Ectodermal cell (in vitro differentiated cells): ENCODE results near the gene CENPB.
A peak's percentile ranks its signal among the peaks of the same experiment; 100 is the strongest.

ENCODE experiments used
- H3K27ac ChIP-seq: 2 replicates; pipeline ENCODE4 v1.7.0; 2013; ENCODE audit warnings: mild to moderate bottlenecking, low read depth, low read length; ENCODE audit not compliant: insufficient read depth, poor library complexity, severe bottlenecking
- H3K27me3 ChIP-seq: 2 replicates; pipeline ENCODE4 v1.7.0; 2013; ENCODE audit warnings: mild to moderate bottlenecking, low read length; ENCODE audit not compliant: insufficient read depth, control insufficient read depth, poor library complexity, severe bottlenecking
- H3K36me3 ChIP-seq: one replicate; pipeline ENCODE4 v1.7.0; 2013; ENCODE audit warnings: low read length; ENCODE audit not compliant: control insufficient read depth, insufficient read depth
- H3K4me1 ChIP-seq: one replicate; pipeline ENCODE4 v1.7.0; 2013; ENCODE audit warnings: low read length; ENCODE audit not compliant: control insufficient read depth, insufficient read depth
- H3K4me3 ChIP-seq: 2 replicates; pipeline ENCODE4 v1.7.0; 2013; ENCODE audit warnings: low read depth, low read length, control low read depth; ENCODE audit not compliant: insufficient read depth
- H3K9me3 ChIP-seq: 2 replicates; pipeline ENCODE4 v1.7.0; 2013; ENCODE audit warnings: mild to moderate bottlenecking, low read length, moderate library complexity; ENCODE audit not compliant: control insufficient read depth
- WGBS, 2 experiments: methylation state at CpG; one replicate each; pipeline ENCODE4 v1.1.7; 2013; ENCODE audit warnings: missing lambda C conversion rate in 2 of 2; 5-methylcytosine and 5-hydroxymethylcytosine counted together

The CENPB gene

DNA sequence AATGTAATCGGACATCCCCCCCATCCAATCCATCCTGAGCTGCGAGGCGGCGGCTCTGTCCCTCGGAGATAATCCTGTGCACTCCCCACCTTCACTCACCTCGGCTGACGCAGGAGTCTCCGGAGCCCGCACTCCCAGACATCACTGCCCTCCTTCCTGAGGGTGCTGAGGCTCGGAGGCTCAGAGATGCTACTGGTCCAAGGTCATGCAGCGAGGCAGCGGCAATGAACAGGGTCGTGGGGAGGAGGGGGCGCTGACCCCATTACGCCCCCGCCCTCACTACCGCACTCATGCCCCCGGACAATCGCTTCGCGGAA is 19.5 kb downstream of the CENPB start:
- Histone ChIP-seq H3K9me3 (no peaks in the 10 kb centered on the region), H3K36me3 (no peaks in the 10 kb centered on the region), H3K27me3 (peaks cover 7% of the 10 kb centered on the region), H3K27ac (no peak overlapping the region), H3K4me3 (peak overlapping the region; percentile 79), H3K4me1 (peaks cover 15% of the 10 kb centered on the region)
- WGBS, 2 experiments = 1 to 2% methylated on average over 21 of the region's 21 CpGs

- no peaks in the 10 kb centered on the region for H3K36me3 ChIP-seq
- no peaks in the 10 kb centered on the region for H3K9me3 ChIP-seq
- H3K4me3 ChIP-seq = peak overlapping the region; percentile 79
- H3K4me1 ChIP-seq = peaks cover 15% of the 10 kb centered on the region
- H3K27ac ChIP-seq = no peak overlapping the region
- WGBS, 2 experiments = 37 to 39% methylated on average over 9 of the region's 9 CpGs
- peaks cover 4% of the 10 kb centered on the region for H3K27me3 ChIP-seq
Measured at GRCh38 chr20:3766422-3767109, 20.0 kb downstream of the CENPB start.

- Histone ChIP-seq H3K9me3 (no peaks in the 10 kb centered on the region), H3K27ac (no peak overlapping the region), H3K4me1 (peaks cover 18% of the 10 kb centered on the region), H3K36me3 (no peaks in the 10 kb centered on the region), H3K27me3 (peaks cover 3% of the 10 kb centered on the region), H3K4me3 (no peak overlapping the region)
- WGBS, 2 experiments = 91 to 93% methylated on average over 3 of the region's 3 CpGs
Measured at GRCh38 chr20:3765171-3765882, 21.2 kb downstream of the CENPB start.

DNA sequence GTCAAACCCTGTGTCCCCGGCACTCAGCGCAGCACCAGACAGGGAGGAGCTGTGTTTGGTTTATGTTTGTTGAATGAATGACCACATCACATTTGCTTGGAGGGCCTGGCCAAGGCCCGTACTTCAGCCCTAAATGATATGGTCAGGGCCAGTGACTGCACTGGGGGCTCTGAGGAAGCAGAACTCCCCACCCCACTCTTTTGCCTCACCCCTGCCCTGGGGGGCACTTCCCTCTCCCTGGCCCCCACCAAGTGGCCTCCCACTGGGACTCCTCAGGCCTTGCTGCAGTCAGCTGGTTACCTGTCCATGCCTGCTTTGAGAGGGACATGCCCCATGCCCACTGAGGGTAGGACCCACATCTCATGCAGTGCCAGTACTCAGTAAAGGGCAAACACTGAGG is 21.9 kb downstream of the CENPB start:
- no peaks in the 10 kb centered on the region for H3K27me3 ChIP-seq
- H3K4me1 ChIP-seq = peaks cover 21% of the 10 kb centered on the region
- H3K27ac ChIP-seq = no peak overlapping the region
- no peaks in the 10 kb centered on the region for H3K36me3 ChIP-seq
- H3K4me3 ChIP-seq = no peak overlapping the region
- no peaks in the 10 kb centered on the region for H3K9me3 ChIP-seq
- 90 to 92% methylated on average over 3 of the region's 3 CpGs for WGBS, 2 experiments

DNA sequence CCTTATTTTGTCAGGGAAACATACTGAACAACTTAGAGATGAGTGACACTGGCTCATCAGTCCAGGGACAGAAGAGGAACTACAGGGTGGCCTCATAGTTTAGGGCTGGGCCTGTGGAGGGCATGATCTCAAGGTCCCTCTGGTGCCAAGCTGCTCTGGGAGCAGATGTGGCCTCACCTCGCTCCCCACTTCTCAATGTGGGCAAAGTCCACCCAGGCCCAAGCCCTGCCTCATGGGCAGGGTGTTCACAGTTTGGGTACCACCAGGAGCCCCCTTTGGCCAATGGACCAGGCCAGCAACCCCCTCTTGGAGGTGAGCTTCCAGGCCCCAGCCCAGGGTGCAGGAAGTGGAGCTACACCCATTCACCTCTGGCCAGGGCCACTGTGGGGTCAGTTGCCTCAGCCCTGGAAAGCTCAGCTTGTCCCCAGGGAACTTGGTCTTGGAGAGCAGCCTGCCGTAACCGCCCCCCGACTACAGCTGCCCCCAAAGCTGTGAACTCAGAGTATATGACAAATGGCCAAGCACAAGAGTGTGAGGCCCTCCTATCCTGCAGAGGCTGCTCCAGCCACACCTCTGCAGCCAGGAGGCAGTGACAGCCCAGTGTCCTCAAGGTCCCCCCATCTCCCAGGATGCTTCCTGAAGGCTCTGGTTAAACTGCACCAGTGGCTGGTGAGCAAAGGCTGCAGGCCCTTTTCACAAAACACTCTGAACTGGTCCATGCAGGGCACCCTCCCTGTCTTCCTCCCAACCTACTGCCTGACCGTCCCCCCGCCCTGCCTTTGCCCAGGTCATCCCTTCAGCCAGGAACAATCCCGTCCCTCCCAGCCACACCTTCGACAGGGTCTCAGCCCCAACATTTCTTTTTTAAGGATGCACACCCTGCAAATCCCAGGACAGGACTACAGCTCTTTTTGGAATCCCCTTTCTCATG is 22.6 kb downstream of the CENPB start:
- no peaks in the 10 kb centered on the region for H3K9me3 ChIP-seq
- H3K27ac ChIP-seq = no peak overlapping the region
- H3K36me3 ChIP-seq = no peaks in the 10 kb centered on the region
- H3K4me1 ChIP-seq = peaks cover 16% of the 10 kb centered on the region
- WGBS, 2 experiments = 95 to 96% methylated on average over 8 of the region's 8 CpGs
- H3K4me3 ChIP-seq = no peak overlapping the region
- no peaks in the 10 kb centered on the region for H3K27me3 ChIP-seq

GRCh38 chr20:3760655-3761348 is 25.7 kb downstream of the CENPB start:
- no peaks in the 10 kb centered on the region for H3K27me3 ChIP-seq
- H3K27ac ChIP-seq = peak overlapping the region; percentile 74
- no peaks in the 10 kb centered on the region for H3K36me3 ChIP-seq
- H3K4me1 ChIP-seq = peaks cover 5% of the 10 kb centered on the region
- H3K4me3 ChIP-seq = no peak overlapping the region
- WGBS, 2 experiments = 55 to 60% methylated on average over 10 of the region's 10 CpGs
- no peaks in the 10 kb centered on the region for H3K9me3 ChIP-seq

- Histone ChIP-seq H3K27me3 (no peaks in the 10 kb centered on the region), H3K27ac (no peak overlapping the region), H3K9me3 (no peaks in the 10 kb centered on the region), H3K36me3 (no peaks in the 10 kb centered on the region), H3K4me1 (peaks cover 5% of the 10 kb centered on the region), H3K4me3 (no peak overlapping the region)
- 95 to 96% methylated on average over 11 of the region's 11 CpGs for WGBS, 2 experiments
Measured at GRCh38 chr20:3759884-3760283, 26.7 kb downstream of the CENPB start.

- WGBS, 2 experiments = 79 to 83% methylated on average over 11 of the region's 11 CpGs
- H3K36me3 ChIP-seq = no peaks in the 10 kb centered on the region
- H3K27me3 ChIP-seq = no peaks in the 10 kb centered on the region
- peaks cover 5% of the 10 kb centered on the region for H3K4me1 ChIP-seq
- H3K9me3 ChIP-seq = no peaks in the 10 kb centered on the region
- no peak overlapping the region for H3K4me3 ChIP-seq
- H3K27ac ChIP-seq = no peak overlapping the region
Measured at GRCh38 chr20:3759316-3759823, 27.2 kb downstream of the CENPB start.

DNA sequence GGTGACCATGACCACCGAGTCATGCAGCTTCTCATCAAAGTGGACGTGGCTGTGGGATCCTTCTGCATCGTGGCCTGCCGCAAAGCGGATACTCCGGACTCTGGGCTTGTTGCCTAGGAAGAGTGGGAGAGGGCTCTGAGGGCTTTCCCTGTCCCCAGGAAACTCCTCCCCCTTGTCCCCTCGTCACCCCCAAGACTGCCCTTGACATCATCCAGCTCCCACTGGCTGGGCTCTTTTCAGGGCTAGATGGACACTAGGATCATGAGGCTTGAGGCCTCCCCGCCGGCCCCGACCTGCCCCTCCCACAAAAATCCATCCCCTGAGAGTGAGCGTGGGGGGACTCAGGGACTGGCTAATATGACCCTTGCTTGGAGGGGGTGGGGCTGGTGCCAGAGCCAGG is 28.0 kb downstream of the CENPB start:
- no peak overlapping the region for H3K27ac ChIP-seq
- 95% methylated on average over 11 of the region's 11 CpGs for WGBS, 2 experiments

More for the DNA sequence above, 28.0 kb downstream of the CENPB start:
- H3K4me3 ChIP-seq = no peak overlapping the region
- H3K36me3 ChIP-seq = no peaks in the 10 kb centered on the region
- no peaks in the 10 kb centered on the region for H3K27me3 ChIP-seq
- H3K9me3 ChIP-seq = no peaks in the 10 kb centered on the region
- peaks cover 5% of the 10 kb centered on the region for H3K4me1 ChIP-seq
